ENCODE data around the gene PITPNB.

The PITPNB gene

GRCh38 chr22:27918341-27919221, 475 bp downstream of the PITPNB start:
- peak in 1 of 2 experiments; percentile 61 for DNase-seq

DNA sequence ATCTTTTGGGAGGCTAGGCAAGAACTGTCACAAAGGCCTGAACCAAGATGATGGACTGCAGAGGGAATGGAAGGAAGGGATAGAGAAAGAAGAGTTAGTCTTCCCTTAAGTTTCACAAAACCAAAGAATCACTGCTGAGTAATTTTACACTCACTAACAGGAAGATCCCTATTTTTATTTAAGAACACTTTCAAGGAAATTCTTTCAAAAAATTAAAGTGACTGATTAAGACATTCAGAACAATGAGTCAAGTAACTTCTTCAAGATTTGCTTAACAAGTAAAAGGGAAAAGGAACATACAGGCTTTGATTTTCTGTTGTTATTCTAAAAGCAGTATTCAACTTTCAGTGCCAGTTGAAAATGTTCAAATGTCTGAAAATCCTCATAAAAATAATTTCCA, 3.1 kb downstream of the PITPNB start:
- DNase-seq, result no peak

DNA sequence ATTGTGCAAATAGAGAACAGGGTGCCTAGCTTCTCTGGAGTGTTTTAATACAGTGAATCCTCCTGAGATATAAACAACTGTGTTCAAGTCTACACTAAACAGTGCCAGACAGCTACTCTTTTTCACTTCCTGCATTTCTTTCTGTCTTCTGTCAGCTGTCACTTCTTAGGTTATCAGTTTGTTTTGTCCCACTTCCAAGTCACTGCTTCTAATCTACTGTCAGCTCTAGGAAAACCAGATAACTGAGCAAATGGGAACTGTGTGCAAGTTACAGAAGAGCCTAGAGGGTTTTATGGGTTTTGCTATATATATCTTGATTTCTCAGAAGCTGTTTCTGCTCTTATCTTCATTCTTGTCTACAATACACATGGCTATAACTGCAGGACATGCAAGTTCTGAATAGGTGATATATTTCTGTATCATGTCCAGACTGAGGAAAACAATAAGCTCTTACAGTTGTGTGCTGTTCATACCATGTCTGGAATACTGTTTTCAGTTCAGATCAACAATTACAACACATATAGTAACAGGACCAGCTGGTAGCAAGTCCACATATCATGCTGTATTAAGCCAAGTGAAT, 5.8 kb downstream of the PITPNB start:
- no peak for DNase-seq

DNA sequence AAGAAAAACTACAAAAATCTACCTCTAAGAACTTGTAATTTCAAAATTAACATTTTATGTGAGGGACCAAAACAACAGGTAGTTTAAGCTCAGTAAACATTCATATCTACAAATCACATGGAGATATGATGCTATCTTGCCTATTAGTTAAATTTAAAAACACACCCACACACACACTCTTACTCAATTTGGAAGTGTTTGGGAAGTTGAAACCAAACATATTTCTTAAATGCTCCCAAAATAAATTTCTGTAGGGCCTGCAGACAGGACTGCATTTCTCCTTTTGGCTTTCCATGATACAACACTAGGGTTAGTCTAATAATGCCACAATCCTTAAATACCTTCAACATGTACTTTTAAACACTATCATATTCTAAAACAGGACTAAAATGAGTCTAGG, 7.0 kb downstream of the PITPNB start:
- DNase-seq, result no peak

DNA sequence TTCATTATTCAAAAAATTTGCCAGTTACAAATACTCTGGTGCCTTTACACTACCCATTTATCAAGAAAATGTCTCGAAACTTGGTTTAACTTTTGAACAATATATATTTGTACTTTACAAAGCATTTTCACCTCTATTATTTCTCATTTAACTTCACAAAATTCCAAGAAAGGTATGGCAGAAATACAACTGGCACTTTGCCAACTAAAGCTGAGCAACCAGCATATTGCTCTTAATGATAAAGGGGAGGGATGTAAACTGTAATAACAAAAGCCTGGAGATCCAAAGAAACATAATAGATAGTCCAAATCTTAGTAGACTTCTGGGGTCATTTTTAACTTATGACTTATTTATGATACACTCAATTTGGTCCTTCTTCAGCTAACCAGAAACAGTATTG, 7.7 kb downstream of the PITPNB start:
- DNase-seq, result no peak

- no peak for DNase-seq
Measured at GRCh38 chr22:27906241-27906640, 12.8 kb downstream of the PITPNB start.

DNA sequence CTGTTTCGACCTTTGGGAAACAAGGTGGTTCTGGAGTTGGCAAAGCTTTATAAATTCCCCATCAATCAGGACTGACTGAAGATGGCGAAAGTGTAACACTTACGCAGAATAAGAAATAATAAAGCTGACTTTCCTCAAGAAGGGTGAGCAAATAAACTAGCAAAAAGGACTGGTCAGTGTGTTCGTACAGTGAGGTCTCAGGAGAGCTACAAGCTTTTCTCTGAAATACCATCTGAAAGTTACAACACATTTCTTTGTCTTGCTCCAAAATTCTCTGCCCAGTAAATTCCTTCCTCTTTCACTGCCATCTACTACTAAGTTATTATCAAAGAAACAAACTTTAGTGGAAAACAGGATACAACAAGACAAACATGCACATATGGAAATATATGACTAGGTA, 13.4 kb downstream of the PITPNB start:
- no peak for DNase-seq

- no peak for DNase-seq
Measured at GRCh38 chr22:27903805-27904473, 15.1 kb downstream of the PITPNB start.

- no peak for DNase-seq
Measured at GRCh38 chr22:27900153-27900552, 18.9 kb downstream of the PITPNB start.

DNA sequence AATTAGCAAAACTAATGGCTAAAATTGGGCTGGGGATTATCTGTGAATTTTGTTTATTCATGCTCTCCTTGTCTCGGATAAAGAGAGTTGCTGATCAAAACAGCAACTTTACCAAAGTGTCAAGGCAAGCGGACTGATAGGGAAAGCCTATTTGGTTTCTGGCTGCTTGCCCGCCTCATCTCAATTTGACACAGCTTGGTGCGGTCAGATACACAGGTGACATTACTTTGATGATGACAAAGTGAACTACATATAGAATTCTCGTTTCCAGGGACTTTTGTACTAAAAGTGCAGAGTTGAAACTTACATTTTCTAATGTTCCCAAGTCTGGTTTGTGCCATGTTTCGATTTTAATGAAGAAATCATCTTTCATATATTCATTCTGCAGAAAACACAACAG, 22.8 kb downstream of the PITPNB start:
- DNase-seq, result no peak

DNA sequence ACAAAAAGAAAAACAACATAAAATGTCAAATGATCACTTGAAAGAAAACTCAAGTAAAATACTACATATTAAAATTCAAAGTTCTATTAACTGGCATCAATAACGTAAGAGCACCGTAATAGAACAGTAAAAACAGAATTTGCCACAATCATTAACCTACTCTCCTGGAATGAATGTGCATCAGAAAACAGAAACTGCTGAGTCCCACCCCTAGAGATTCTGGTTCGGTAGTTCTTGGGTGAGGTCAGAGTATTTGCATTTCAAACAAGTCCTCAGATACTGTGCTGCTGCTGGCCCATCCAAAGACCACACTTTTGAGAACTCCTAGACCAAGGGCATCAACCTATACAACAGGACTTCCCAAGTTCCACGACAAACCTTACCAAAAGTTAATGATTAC, 23.5 kb downstream of the PITPNB start:
- no peak for DNase-seq

DNA sequence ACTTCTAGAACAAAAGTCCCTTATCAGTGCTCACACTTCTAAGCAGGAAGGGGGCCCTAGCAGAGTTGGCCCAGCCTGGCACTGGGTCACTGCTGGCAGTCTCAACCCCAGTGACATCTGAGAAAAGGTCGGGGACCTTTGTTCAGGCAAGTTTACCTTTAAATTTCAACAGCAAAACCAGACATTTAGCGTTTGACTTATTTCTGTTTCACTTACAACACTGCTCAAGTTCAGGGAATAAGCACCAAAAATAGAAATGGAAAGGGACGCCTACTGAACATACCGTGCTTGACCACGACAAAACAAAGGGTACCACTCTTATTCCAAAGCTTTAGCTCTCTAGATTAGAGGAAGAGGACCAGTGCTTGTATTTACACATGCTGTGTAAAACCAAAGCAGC, 26.2 kb downstream of the PITPNB start:
- DNase-seq, result no peak

- DNase-seq, result no peak
Measured at GRCh38 chr22:27892064-27892463, 27.0 kb downstream of the PITPNB start.

DNA sequence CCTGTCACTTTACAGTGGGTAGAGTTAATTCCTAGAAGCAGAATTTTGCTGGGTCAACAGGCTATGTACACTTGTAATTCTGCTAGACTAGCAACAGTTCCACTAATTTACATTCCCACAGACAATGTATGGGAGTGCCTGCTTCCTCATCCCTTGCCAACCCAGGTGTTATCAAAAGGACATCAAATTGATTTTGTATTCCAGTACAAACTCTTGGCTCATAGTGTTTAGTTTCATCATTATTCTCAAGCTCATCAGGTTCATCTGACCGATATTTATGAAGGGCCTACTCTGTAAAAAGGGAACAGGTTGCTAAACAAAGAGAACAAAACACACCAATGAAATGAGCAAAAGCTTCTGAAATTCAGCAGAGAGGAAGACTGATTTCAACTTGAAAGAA, 30.7 kb downstream of the PITPNB start:
- no peak for DNase-seq

- no peak for DNase-seq
Measured at GRCh38 chr22:27886843-27887151, 32.3 kb downstream of the PITPNB start.

DNA sequence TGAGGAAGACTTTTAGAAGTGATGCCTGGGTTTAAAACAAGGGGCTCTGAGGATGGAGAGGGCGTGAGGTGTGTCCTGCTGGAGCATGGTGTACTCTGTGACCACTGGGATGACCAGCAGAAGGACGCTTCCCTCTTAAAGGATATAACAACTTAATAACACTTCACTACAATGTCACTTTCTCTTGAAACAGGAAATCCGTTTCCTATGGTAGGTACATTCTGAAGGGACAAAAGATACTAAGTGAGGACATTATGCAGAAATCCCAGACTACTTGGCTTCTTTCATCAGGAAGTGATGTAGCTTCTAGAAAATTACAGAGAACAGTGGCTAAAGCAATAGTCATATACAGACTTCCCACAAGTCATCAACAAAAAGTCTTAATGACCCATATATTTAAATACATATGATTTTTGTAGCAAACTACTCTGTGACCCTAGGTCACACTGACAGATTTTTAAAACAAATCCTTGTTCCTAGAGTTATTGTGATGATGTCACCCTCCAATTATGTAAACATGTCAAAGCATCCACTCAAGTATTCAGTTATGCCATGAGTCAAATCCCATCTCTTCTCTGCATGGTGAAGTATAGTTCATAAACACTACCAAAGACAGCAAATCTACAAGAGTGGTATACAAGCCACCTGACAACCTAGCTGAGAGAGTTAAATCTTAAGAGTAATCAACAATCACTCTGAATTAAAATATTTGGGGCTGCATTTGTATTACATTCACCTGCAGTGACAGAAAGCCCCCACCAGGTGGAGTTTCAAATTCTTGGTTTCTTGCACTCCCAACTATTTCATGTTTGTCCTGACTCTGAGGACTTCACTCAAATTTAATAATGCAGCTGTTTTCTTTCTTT, 32.8 kb downstream of the PITPNB start:
- peak in 1 of 2 experiments; percentile 36 for DNase-seq

DNA sequence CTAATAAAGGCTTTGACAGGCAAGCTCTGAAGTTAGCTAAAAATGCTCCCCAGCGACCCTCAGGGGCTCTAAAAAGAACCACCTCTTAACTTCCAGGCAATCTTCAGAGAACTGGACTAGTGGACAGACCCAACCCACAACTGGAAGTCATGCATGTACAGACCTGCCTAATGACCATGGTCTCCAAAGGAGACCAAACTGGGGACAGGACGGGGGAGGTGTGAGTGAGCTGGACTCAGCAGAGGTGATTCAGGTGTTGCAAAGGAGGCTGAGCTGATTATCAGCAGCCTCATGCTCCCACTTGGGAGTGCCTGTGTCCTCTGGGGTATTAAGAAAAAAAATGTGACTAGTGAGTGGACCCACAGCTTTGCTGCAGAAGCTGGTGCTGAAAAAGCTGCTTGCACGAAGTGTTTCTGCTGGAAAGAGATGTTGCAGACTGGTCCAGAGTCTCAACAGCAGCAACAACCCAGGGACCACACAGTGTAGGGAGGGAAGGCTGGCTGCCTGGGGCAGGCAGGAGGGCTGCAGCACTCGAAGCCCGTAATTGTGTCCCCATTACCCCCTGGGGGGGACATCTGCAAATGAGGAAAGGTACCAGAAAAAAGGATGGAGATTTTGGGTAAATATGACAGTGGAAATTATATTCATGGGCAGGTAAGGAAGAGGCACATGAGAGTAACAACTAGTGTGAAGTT, 35.3 kb downstream of the PITPNB start:
- DNase-seq, result no peak

- no peak for DNase-seq
Measured at GRCh38 chr22:27882507-27883290, 36.4 kb downstream of the PITPNB start.

DNA sequence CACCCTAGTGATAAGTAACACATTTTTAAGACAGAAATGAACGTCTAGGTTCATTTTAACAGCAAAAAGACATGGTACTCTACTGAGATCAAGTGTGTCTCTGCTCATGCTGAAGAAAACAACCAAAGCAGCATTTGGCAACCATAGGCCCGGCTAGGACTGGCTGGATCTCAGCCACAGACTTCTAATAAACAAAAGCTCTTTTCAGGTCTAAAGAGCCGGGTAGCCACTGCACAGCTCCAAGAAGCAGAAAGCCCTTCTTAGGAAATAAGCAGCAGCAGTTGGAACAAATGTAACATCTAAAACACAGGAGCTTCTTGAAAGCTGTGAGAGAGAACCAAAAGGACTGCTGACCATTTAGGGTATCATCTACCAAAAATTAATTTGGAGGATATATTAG, 37.6 kb downstream of the PITPNB start:
- no peak for DNase-seq

DNA sequence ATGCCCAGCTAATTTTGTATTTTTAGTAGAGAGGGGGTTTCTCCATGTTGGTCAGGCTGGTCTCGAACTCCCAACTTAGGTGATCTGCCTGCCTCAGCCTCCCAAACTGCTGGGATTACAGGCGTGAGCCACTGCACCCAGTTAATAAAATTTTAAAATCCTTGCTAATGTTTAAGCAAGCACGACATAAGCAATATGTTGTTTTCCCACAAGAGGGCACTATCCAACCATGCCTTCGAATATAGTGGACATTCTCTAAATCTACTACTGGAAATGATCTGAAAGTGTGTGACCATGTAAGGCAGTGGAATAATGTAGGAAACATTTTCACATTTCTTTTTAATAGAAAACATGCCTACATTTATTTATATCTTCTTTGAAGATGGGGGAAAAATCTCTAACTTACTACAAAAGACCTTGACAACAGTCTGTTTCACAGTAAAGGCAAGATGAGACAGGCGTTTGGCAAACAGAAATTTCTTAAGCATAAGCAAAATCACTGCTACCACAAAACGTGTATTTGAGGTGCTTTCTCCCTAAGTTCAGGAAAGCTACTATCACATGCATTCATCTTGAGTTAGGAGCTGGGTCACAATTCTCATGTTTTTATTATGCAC, 38.2 kb downstream of the PITPNB start:
- DNase-seq, result peak; percentile 30 to 67

DNA sequence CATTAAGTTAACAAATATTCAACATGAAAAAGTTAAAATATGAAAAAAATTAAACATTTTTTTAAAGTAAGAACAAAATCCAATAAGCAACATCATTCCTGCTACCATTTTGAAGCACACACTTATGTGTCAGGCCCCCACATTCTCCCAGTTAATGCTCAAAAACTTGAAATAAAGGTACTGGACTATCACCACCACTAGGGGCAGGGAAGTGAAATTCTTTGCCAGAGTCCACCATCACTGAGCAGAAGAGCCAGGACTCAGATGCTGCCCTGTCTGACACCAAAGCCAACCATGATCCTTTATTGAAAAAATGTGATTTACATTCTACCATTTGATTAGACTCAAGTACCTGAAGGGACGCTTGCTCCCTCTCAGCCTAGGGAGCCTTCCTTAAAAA, 39.1 kb downstream of the PITPNB start:
- peak; percentile 29 to 59 for DNase-seq
